MM.1S (cell line): ENCODE data around the gene KHDC4.

ENCODE experiments used
- EZH2 ChIP-seq: fragments of 300-600 bp; sonication (generic); optimal IDR thresholded peaks from 2 replicates; pipeline ENCODE3; 2017; ENCODE audit warnings: low read depth, mild to moderate bottlenecking, antibody characterized with exemption, low read length, mixed read lengths
- TF ChIP-seq, protein P1 (sequence below): fragments of 300-600 bp; sonication (generic); IDR thresholded peaks from 2 replicates; pipeline ENCODE4 v1.5.1; 2016; ENCODE audit warnings: antibody characterized with exemption, low read length, mixed read lengths

DNA sequence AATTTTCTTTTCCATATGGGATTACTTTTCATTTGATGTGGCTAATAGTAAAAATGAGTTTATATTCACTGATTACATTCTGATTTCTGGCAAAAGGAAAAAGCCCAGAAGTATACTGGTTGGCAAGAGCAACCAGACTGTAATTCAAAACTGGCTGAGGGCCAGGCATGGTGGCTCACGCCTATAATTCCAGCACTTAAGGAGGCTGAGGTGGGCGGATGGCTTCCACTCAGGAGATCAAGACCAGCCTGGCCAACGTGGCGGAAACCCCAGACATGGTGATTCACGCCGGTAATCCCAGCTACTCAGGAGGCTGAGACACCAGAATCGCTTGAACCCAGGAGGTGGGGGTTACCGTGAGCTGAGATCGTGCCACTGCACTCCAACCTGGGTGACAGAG lies 60.4 kb downstream of the KHDC4 start:
- TF ChIP-seq, protein P1, sequence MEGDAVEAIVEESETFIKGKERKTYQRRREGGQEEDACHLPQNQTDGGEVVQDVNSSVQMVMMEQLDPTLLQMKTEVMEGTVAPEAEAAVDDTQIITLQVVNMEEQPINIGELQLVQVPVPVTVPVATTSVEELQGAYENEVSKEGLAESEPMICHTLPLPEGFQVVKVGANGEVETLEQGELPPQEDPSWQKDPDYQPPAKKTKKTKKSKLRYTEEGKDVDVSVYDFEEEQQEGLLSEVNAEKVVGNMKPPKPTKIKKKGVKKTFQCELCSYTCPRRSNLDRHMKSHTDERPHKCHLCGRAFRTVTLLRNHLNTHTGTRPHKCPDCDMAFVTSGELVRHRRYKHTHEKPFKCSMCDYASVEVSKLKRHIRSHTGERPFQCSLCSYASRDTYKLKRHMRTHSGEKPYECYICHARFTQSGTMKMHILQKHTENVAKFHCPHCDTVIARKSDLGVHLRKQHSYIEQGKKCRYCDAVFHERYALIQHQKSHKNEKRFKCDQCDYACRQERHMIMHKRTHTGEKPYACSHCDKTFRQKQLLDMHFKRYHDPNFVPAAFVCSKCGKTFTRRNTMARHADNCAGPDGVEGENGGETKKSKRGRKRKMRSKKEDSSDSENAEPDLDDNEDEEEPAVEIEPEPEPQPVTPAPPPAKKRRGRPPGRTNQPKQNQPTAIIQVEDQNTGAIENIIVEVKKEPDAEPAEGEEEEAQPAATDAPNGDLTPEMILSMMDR = no peak
- no peak for TF ChIP-seq EZH2
